ENCODE data around the gene BATF2. TPM values are rescaled to one million over a fixed set of nuclear protein-coding genes. Genes with fewer than 3 reads are reported as not detected.
A peak's percentile ranks its signal among the peaks of the same experiment; 100 is the strongest.

Gene BATF2
- total RNA-seq, 1 donor from 2014 or later, result 0.21 TPM

- Histone ChIP-seq H3K27me3 (no peaks in the 10 kb centered on the region), H3K36me3 (no peaks in the 10 kb centered on the region), H3K9me3 (no peaks in the 10 kb centered on the region), H3K4me1 (no peaks in the 10 kb centered on the region), H3K27ac (no peak overlapping the region), H3K4me3 (no peak overlapping the region)
- no peak for DNase-seq (ENCODE audit: low spot score in 2 of 2)
- intact Hi-C loops (cut with DNase I), result no loop called here
- TF ChIP-seq CTCF (IDR thresholded peaks at IDR 0.05), result no peak
Measured at GRCh38 chr11:64960719-64961118, 36.1 kb downstream of the BATF2 start.

DNA sequence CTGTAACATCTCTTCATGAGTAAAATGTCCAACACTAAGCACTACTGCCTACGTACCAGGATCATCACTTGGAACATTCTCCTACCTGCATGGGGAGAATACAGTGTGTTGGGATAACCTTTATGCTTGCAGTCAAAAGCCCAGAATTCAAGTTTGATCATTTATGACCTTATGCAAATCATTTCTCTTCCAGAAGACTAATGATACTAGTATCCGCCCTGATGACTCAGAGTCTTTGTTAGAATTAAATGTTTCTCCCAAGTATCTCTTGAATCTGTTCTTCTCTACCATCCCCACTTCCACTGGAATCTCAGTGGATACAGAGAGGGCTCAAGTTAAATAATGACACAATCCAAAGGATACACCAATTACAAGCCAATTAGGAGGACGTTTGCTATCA is 37.3 kb downstream of the BATF2 start:
- H3K36me3 ChIP-seq, result no peaks in the 10 kb centered on the region
- intact Hi-C loops (cut with DNase I), result no loop called here
- no peaks in the 10 kb centered on the region for H3K4me1 ChIP-seq
- H3K4me3 ChIP-seq, result no peak overlapping the region
- no peak overlapping the region for H3K27ac ChIP-seq
- no peak for DNase-seq (ENCODE audit: low spot score in 2 of 2)
- no peaks in the 10 kb centered on the region for H3K27me3 ChIP-seq
- TF ChIP-seq CTCF (IDR thresholded peaks at IDR 0.05), result no peak
- no peaks in the 10 kb centered on the region for H3K9me3 ChIP-seq

GRCh38 chr11:64954201-64954600 is 42.6 kb downstream of the BATF2 start:
- intact Hi-C loops (cut with DNase I), result no loop called here
- H3K27ac ChIP-seq, result no peak overlapping the region
- peak in 1 of 2 donors; percentile 24 for DNase-seq (ENCODE audit: low spot score in 2 of 2)
- H3K27me3 ChIP-seq, result no peaks in the 10 kb centered on the region
- no peak overlapping the region for H3K4me3 ChIP-seq
- no peak for TF ChIP-seq CTCF (IDR thresholded peaks at IDR 0.05)
- H3K9me3 ChIP-seq, result no peaks in the 10 kb centered on the region
- H3K36me3 ChIP-seq, result no peaks in the 10 kb centered on the region
- H3K4me1 ChIP-seq, result no peaks in the 10 kb centered on the region

GRCh38 chr11:64951529-64951928 is 45.2 kb downstream of the BATF2 start:
- H3K9me3 ChIP-seq, result no peaks in the 10 kb centered on the region
- peak in 1 of 2 donors; percentile 19 for DNase-seq (ENCODE audit: low spot score in 2 of 2)
- no peak overlapping the region for H3K27ac ChIP-seq
- no peak for TF ChIP-seq CTCF (IDR thresholded peaks at IDR 0.05)
- no peaks in the 10 kb centered on the region for H3K27me3 ChIP-seq
- H3K4me3 ChIP-seq, result no peak overlapping the region
- intact Hi-C loops (cut with DNase I), result no loop called here
- no peaks in the 10 kb centered on the region for H3K4me1 ChIP-seq
- H3K36me3 ChIP-seq, result no peaks in the 10 kb centered on the region

- intact Hi-C loops (cut with DNase I), result no loop called here
- H3K4me1 ChIP-seq, result no peaks in the 10 kb centered on the region
Measured at GRCh38 chr11:64947208-64947814, 49.5 kb downstream of the BATF2 start.

More at GRCh38 chr11:64947208-64947814, 49.5 kb downstream of the BATF2 start:
- H3K4me3 ChIP-seq, result no peak overlapping the region
- no peak for TF ChIP-seq CTCF (IDR thresholded peaks at IDR 0.05)
- H3K9me3 ChIP-seq, result no peaks in the 10 kb centered on the region
- H3K36me3 ChIP-seq, result no peaks in the 10 kb centered on the region
- peak in 1 of 2 donors; percentile 37 for DNase-seq (ENCODE audit: low spot score in 2 of 2)
- H3K27me3 ChIP-seq, result no peaks in the 10 kb centered on the region
- no peak overlapping the region for H3K27ac ChIP-seq

Other genes starting within 250 kb of the BATF2 start
- gene PYGM, start 237.0 kb downstream of the BATF2 start, total RNA-seq, result 13.9 TPM
- gene SF1, start 218.4 kb downstream of the BATF2 start, total RNA-seq, result 332 TPM
- 34.0 TPM for gene MAP4K2, start 193.8 kb downstream of the BATF2 start, total RNA-seq
- 36.6 TPM for gene MEN1, start 186.4 kb downstream of the BATF2 start, total RNA-seq
- gene CDC42BPG, start 152.3 kb downstream of the BATF2 start, total RNA-seq, result not detected
- 216 TPM for gene EHD1, start 118.3 kb downstream of the BATF2 start, total RNA-seq
- 39.5 TPM for gene ATG2A, start 79.8 kb downstream of the BATF2 start, total RNA-seq
- 115 TPM for gene PPP2R5B, start 72.3 kb downstream of the BATF2 start, total RNA-seq
- gene GPHA2, start 61.1 kb downstream of the BATF2 start, total RNA-seq, result not detected
- gene MAJIN, start 24.9 kb downstream of the BATF2 start, total RNA-seq, result not detected
- 187 TPM for gene ARL2, start 17.2 kb upstream of the BATF2 start, total RNA-seq
- gene SNX15, start 30.5 kb upstream of the BATF2 start, total RNA-seq, result 25.1 TPM
- 19.6 TPM for gene SAC3D1, start 44.2 kb upstream of the BATF2 start, total RNA-seq
- gene NAALADL1, start 61.6 kb upstream of the BATF2 start, total RNA-seq, result 56.8 TPM
- not detected for gene CDCA5, start 87.1 kb upstream of the BATF2 start, total RNA-seq
- gene ZFPL1, start 87.3 kb upstream of the BATF2 start, total RNA-seq, result 93.6 TPM
- 226 TPM for gene VPS51, start 99.2 kb upstream of the BATF2 start, total RNA-seq
- 10.6 TPM for gene TM7SF2, start 114.9 kb upstream of the BATF2 start, total RNA-seq
- gene ZNHIT2, start 120.7 kb upstream of the BATF2 start, total RNA-seq, result 35.3 TPM
- gene FAU, start 125.2 kb upstream of the BATF2 start, total RNA-seq, result 1,253 TPM
- 43.2 TPM for gene MRPL49, start 125.3 kb upstream of the BATF2 start, total RNA-seq
- 229 TPM for gene SYVN1, start 137.5 kb upstream of the BATF2 start, total RNA-seq
- not detected for gene SPDYC, start 173.3 kb upstream of the BATF2 start, total RNA-seq
- 239 TPM for gene CAPN1, start 185.0 kb upstream of the BATF2 start, total RNA-seq